ENCODE measurements around the gene VSTM4. TPM values are rescaled to one million over a fixed set of nuclear protein-coding genes. Genes with fewer than 3 reads are reported as not detected.

Gene VSTM4
- total RNA-seq, 1 experiment from 2014 or later, result 0.72 TPM

- TF ChIP-seq SOX15 (CRISPR knock-in tag; IDR thresholded peaks at IDR 0.05) (no peak), ZNF423 (CRISPR knock-in tag; IDR thresholded peaks at IDR 0.05) (no peak), ZNF138 (CRISPR knock-in tag; conservative IDR thresholded peaks at IDR 0.05) (no peak), HMGA2 (CRISPR knock-in tag; IDR thresholded peaks at IDR 0.05) (no peak), GTF2I (CRISPR knock-in tag; conservative IDR thresholded peaks at IDR 0.05) (no peak), NR2C2 (CRISPR knock-in tag; IDR thresholded peaks at IDR 0.05) (no peak), SMAD4 (CRISPR knock-in tag; IDR thresholded peaks at IDR 0.05) (no peak), ZBTB21 (CRISPR knock-in tag; IDR thresholded peaks at IDR 0.05; ENCODE audit: borderline replicate concordance) (no peak), PREB (CRISPR knock-in tag; IDR thresholded peaks at IDR 0.05; ENCODE audit: borderline replicate concordance) (no peak), TEAD4 (CRISPR knock-in tag; IDR thresholded peaks at IDR 0.05) (no peak), AR (CRISPR knock-in tag; IDR thresholded peaks at IDR 0.05) (no peak), NFATC4 (CRISPR knock-in tag; IDR thresholded peaks at IDR 0.05) (no peak)
- H3K27ac Mint-ChIP-seq, result no peak overlapping the region
- peaks cover 27% of the 10 kb centered on the region for H3K9me3 Mint-ChIP-seq
- no peak overlapping the region for H3K4me3 Mint-ChIP-seq
- CTCF ChIA-PET, result no interaction called here
- 0 out of 2 replicates have a peak, but pooled peaks cover 2% of the 10 kb centered on the region for H3K36me3 Mint-ChIP-seq
- H3K27me3 Mint-ChIP-seq (ENCODE audit: low read depth), result no peaks in the 10 kb centered on the region
- POLR2A ChIA-PET, result no interaction called here
- no peak for DNase-seq (ENCODE audit: low spot score)
- H3K4me1 Mint-ChIP-seq, result peaks cover 34% of the 10 kb centered on the region
- ATAC-seq, result no peak
Observed at GRCh38 chr10:49139846-49140195, 24.5 kb upstream of the VSTM4 start.

GRCh38 chr10:49139028-49139845 is 23.9 kb upstream of the VSTM4 start:
- Mint-ChIP-seq H3K4me1 (peaks cover 34% of the 10 kb centered on the region), H3K4me3 (no peak overlapping the region), H3K9me3 (peaks cover 27% of the 10 kb centered on the region), H3K27ac (no peak overlapping the region), H3K36me3 (0 out of 2 replicates have a peak, but pooled peaks cover 2% of the 10 kb centered on the region), H3K27me3 (ENCODE audit: low read depth) (no peaks in the 10 kb centered on the region)
- ATAC-seq, result no peak
- ChIA-PET POLR2A (no interaction called here), CTCF (interaction anchor here (1.7 kb wide), 1 partner anchor 25 kb away, joined by 3 read pairs; no protein-coding TSS in a partner anchor)
- DNase-seq (ENCODE audit: low spot score), result no peak
- TF ChIP-seq AR (CRISPR knock-in tag; IDR thresholded peaks at IDR 0.05) (no peak), PRRX2 (CRISPR knock-in tag; IDR thresholded peaks at IDR 0.05) (no peak), NR3C1 (CRISPR knock-in tag; conservative IDR thresholded peaks at IDR 0.05; ENCODE audit: low read depth) (no peak), GRHL2 (CRISPR knock-in tag; IDR thresholded peaks at IDR 0.05; ENCODE audit: insufficient replicate concordance, severe bottlenecking) (no peak), KAT7 (CRISPR knock-in tag; IDR thresholded peaks at IDR 0.05; ENCODE audit: borderline replicate concordance) (no peak), ZSCAN18 (CRISPR knock-in tag; IDR thresholded peaks at IDR 0.05) (no peak), IRF2 (CRISPR knock-in tag; IDR thresholded peaks at IDR 0.05; ENCODE audit: borderline replicate concordance, low read depth) (no peak), MXD4 (CRISPR knock-in tag; IDR thresholded peaks at IDR 0.05; ENCODE audit: borderline replicate concordance) (no peak), TCF7 (CRISPR knock-in tag; IDR thresholded peaks at IDR 0.05; ENCODE audit: low read depth) (no peak)
- TF ChIP-seq, protein P1, sequence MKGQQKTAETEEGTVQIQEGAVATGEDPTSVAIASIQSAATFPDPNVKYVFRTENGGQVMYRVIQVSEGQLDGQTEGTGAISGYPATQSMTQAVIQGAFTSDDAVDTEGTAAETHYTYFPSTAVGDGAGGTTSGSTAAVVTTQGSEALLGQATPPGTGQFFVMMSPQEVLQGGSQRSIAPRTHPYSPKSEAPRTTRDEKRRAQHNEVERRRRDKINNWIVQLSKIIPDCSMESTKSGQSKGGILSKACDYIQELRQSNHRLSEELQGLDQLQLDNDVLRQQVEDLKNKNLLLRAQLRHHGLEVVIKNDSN (CRISPR knock-in tag; IDR thresholded peaks at IDR 0.05), result no peak
- TF ChIP-seq, protein P2, sequence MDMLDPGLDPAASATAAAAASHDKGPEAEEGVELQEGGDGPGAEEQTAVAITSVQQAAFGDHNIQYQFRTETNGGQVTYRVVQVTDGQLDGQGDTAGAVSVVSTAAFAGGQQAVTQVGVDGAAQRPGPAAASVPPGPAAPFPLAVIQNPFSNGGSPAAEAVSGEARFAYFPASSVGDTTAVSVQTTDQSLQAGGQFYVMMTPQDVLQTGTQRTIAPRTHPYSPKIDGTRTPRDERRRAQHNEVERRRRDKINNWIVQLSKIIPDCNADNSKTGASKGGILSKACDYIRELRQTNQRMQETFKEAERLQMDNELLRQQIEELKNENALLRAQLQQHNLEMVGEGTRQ (CRISPR knock-in tag; IDR thresholded peaks at IDR 0.05), result no peak

All from WTC11 (cell line).